ENCODE data around the gene SH2D1B.

The SH2D1B gene

GRCh38 chr1:162366671-162367070 is 45.3 kb downstream of the SH2D1B start:
- Histone ChIP-seq H3K4me3 (ENCODE audit: low read depth, low read length) (peak overlapping the region; percentile 33), H3K27me3 (replicated peaks) (no peaks in the 10 kb centered on the region), H3K27ac (no peak overlapping the region), H3K36me3 (replicated peaks) (no peaks in the 10 kb centered on the region)
- no peak for TF ChIP-seq CTCF (IDR thresholded peaks at IDR 0.05; ENCODE audit: low read depth, low read length, missing control alignments)
- in situ Hi-C loops (cut with HindIII; ENCODE audit: low pct_ligation_motif_present, low sequenced_read_pairs) = no loop called here
- DNase-seq = no peak

GRCh38 chr1:162366149-162366548 is 45.8 kb downstream of the SH2D1B start:
- DNase-seq = no peak
- Histone ChIP-seq H3K27ac (no peak overlapping the region), H3K27me3 (replicated peaks) (no peaks in the 10 kb centered on the region), H3K36me3 (replicated peaks) (no peaks in the 10 kb centered on the region), H3K4me3 (ENCODE audit: low read depth, low read length) (no peak overlapping the region)
- in situ Hi-C loops (cut with HindIII; ENCODE audit: low pct_ligation_motif_present, low sequenced_read_pairs) = no loop called here
- no peak for TF ChIP-seq CTCF (IDR thresholded peaks at IDR 0.05; ENCODE audit: low read depth, low read length, missing control alignments)

- H3K4me3 ChIP-seq (ENCODE audit: low read depth, low read length) = no peak overlapping the region
- H3K27ac ChIP-seq = no peak overlapping the region
- DNase-seq = no peak
- in situ Hi-C loops (cut with HindIII; ENCODE audit: low pct_ligation_motif_present, low sequenced_read_pairs) = no loop called here
- TF ChIP-seq CTCF (IDR thresholded peaks at IDR 0.05; ENCODE audit: low read depth, low read length, missing control alignments) = no peak
- no peaks in the 10 kb centered on the region for H3K36me3 ChIP-seq (replicated peaks)
- no peaks in the 10 kb centered on the region for H3K27me3 ChIP-seq (replicated peaks)
Measured at GRCh38 chr1:162365284-162366020, 46.5 kb downstream of the SH2D1B start.

- DNase-seq = no peak
- no peaks in the 10 kb centered on the region for H3K36me3 ChIP-seq (replicated peaks)
- in situ Hi-C loops (cut with HindIII; ENCODE audit: low pct_ligation_motif_present, low sequenced_read_pairs) = no loop called here
Measured at GRCh38 chr1:162364498-162364897, 47.4 kb downstream of the SH2D1B start.

GRCh38 chr1:162363823-162364222 is 48.1 kb downstream of the SH2D1B start:
- DNase-seq = no peak
- Histone ChIP-seq H3K27ac (no peak overlapping the region), H3K36me3 (replicated peaks) (no peaks in the 10 kb centered on the region), H3K4me3 (ENCODE audit: low read depth, low read length) (no peak overlapping the region), H3K27me3 (replicated peaks) (no peaks in the 10 kb centered on the region)
- no peak for TF ChIP-seq CTCF (IDR thresholded peaks at IDR 0.05; ENCODE audit: low read depth, low read length, missing control alignments)
- in situ Hi-C loops (cut with HindIII; ENCODE audit: low pct_ligation_motif_present, low sequenced_read_pairs) = no loop called here

More at GRCh38 chr1:162364498-162364897, 47.4 kb downstream of the SH2D1B start:
- no peaks in the 10 kb centered on the region for H3K27me3 ChIP-seq (replicated peaks)
- H3K27ac ChIP-seq = no peak overlapping the region
- no peak for TF ChIP-seq CTCF (IDR thresholded peaks at IDR 0.05; ENCODE audit: low read depth, low read length, missing control alignments)
- no peak overlapping the region for H3K4me3 ChIP-seq (ENCODE audit: low read depth, low read length)

- TF ChIP-seq CTCF (IDR thresholded peaks at IDR 0.05; ENCODE audit: low read depth, low read length, missing control alignments) = no peak
- Histone ChIP-seq H3K27ac (no peak overlapping the region), H3K36me3 (replicated peaks) (no peaks in the 10 kb centered on the region), H3K4me3 (ENCODE audit: low read depth, low read length) (no peak overlapping the region), H3K27me3 (replicated peaks) (no peaks in the 10 kb centered on the region)
- DNase-seq = no peak
- in situ Hi-C loops (cut with HindIII; ENCODE audit: low pct_ligation_motif_present, low sequenced_read_pairs) = no loop called here
Measured at GRCh38 chr1:162361349-162361748, 50.6 kb downstream of the SH2D1B start.
